Liver (tissue), 9 donors: Measurements from ENCODE around the gene NDNF. TPM values are rescaled to one million over a fixed set of nuclear protein-coding genes. Genes with fewer than 3 reads are reported as not detected.

ENCODE experiments used
- DNase-seq: peaks from one replicate; pipeline ENCODE4 v3.0.0-alpha.2; 2017; ENCODE audit warnings: low spot score
- H3K27ac ChIP-seq, 2 donors: one replicate each; pipeline ENCODE4 v1.7.0; 2013; ENCODE audit warnings: inconsistent platforms in 2 of 2, low read length in 2 of 2, control low read depth in 1 of 2, low read depth in 1 of 2, mild to moderate bottlenecking in 1 of 2
- H3K27me3 ChIP-seq, 4 donors: one replicate each; pipeline versions ENCODE4 v1.6.1 to v1.7.0; 2013; ENCODE audit warnings: low read length in 3 of 4, inconsistent platforms in 1 of 4, mild to moderate bottlenecking in 1 of 4, moderate library complexity in 1 of 4; ENCODE audit not compliant: control insufficient read depth in 4 of 4, insufficient read depth in 4 of 4
- H3K36me3 ChIP-seq, 4 donors: one replicate each; pipeline versions ENCODE4 v1.6.1 to v1.7.0; 2013; ENCODE audit warnings: low read length in 3 of 4, mild to moderate bottlenecking in 3 of 4, low read depth in 1 of 4, moderate library complexity in 1 of 4; ENCODE audit not compliant: control insufficient read depth in 4 of 4, insufficient read depth in 3 of 4
- H3K4me1 ChIP-seq, 4 donors: one replicate each; pipeline versions ENCODE4 v1.6.1 to v1.7.0; 2013; ENCODE audit warnings: low read length in 3 of 4, mild to moderate bottlenecking in 3 of 4, moderate library complexity in 1 of 4; ENCODE audit not compliant: control insufficient read depth in 4 of 4, insufficient read depth in 4 of 4
- H3K4me3 ChIP-seq, 3 donors: one replicate each; pipeline versions ENCODE4 v1.6.1 to v1.7.0; 2013; ENCODE audit warnings: low read length in 3 of 3, control low read depth in 1 of 3, low read depth in 1 of 3, mild to moderate bottlenecking in 1 of 3
- H3K9ac ChIP-seq, 2 donors: one replicate each; pipeline ENCODE4 v1.7.0; 2013; ENCODE audit warnings: low read length in 2 of 2, mild to moderate bottlenecking in 2 of 2, moderate library complexity in 2 of 2, control low read depth in 1 of 2, low read depth in 1 of 2
- H3K9me3 ChIP-seq, 4 donors: one replicate each; pipeline versions ENCODE4 v1.6.1 to v1.7.0; 2013; ENCODE audit warnings: low read length in 3 of 4; ENCODE audit not compliant: control insufficient read depth in 4 of 4
- ATF3 ChIP-seq: IDR thresholded peaks from 2 replicates; pipeline ENCODE4 v1.6.1; 2016; ENCODE audit warnings: antibody characterized with exemption
- EGR1 ChIP-seq, 2 donors: IDR thresholded peaks; 2 replicates each; pipeline ENCODE4 v1.6.1; 2016 to 2018; ENCODE audit warnings: antibody characterized with exemption in 2 of 2, low read depth in 2 of 2
- FOXA1 ChIP-seq: IDR thresholded peaks from 2 replicates; pipeline ENCODE4 v1.6.1; 2016; ENCODE audit warnings: antibody characterized with exemption
- FOXA2 ChIP-seq: IDR thresholded peaks from 2 replicates; pipeline ENCODE4 v1.6.1; 2016; ENCODE audit warnings: antibody characterized with exemption
- GABPA ChIP-seq, 2 donors: IDR thresholded peaks in 1 of 2; conservative IDR thresholded peaks in 1 of 2; 2 replicates each; pipeline ENCODE4 v1.6.1; 2016; ENCODE audit warnings: antibody characterized with exemption in 2 of 2, mild to moderate bottlenecking in 1 of 2, moderate library complexity in 1 of 2
- HNF4A ChIP-seq, 2 donors: conservative IDR thresholded peaks; 2 replicates each; pipeline ENCODE4 v1.6.1; 2016; ENCODE audit warnings: antibody characterized with exemption in 2 of 2, mild to moderate bottlenecking in 2 of 2
- HNF4G ChIP-seq: IDR thresholded peaks from 2 replicates; pipeline ENCODE4 v1.6.1; 2016; ENCODE audit warnings: antibody characterized with exemption
- JUND ChIP-seq, 2 donors: IDR thresholded peaks; 2 replicates each; pipeline ENCODE4 v1.6.1; 2016; ENCODE audit warnings: antibody characterized with exemption in 2 of 2
- MAX ChIP-seq: IDR thresholded peaks from 2 replicates; pipeline ENCODE4 v1.6.1; 2016; ENCODE audit warnings: antibody characterized with exemption
- NR2F2 ChIP-seq: IDR thresholded peaks from 2 replicates; pipeline ENCODE4 v1.6.1; 2016; ENCODE audit warnings: antibody characterized with exemption
- RAD21 ChIP-seq, 2 donors: IDR thresholded peaks; 2 replicates each; pipeline ENCODE4 v1.6.1; 2016; ENCODE audit warnings: antibody characterized with exemption in 2 of 2, mild to moderate bottlenecking in 2 of 2
- RXRA ChIP-seq, 2 donors: IDR thresholded peaks; 2 replicates each; pipeline ENCODE4 v1.6.1; 2017 to 2018; ENCODE audit warnings: antibody characterized with exemption in 2 of 2, mild to moderate bottlenecking in 1 of 2
- SP1 ChIP-seq: IDR thresholded peaks from 2 replicates; pipeline ENCODE4 v1.6.1; 2018; ENCODE audit warnings: antibody characterized with exemption, mild to moderate bottlenecking
- TAF1 ChIP-seq: conservative IDR thresholded peaks from 2 replicates; pipeline ENCODE4 v1.6.1; 2016; ENCODE audit warnings: antibody characterized with exemption, mild to moderate bottlenecking
- YY1 ChIP-seq: IDR thresholded peaks from 2 replicates; pipeline ENCODE4 v1.6.1; 2016; ENCODE audit warnings: antibody characterized with exemption, mild to moderate bottlenecking
- WGBS: extraction: QIAGEN DNeasy Blood & Tissue Kit; methylation state at CpG from one replicate; pipeline ENCODE4 v1.1.7; 2013; 5-methylcytosine and 5-hydroxymethylcytosine counted together
- polyA plus RNA-seq, 2 donors: library from polyadenylated mRNA; stranded (reverse) in 1 of 2; unstranded in 1 of 2; fragments of 200-250 nt in 1 of 2; fragments of >200 nt in 1 of 2; fragmentation: Nextera tagmentation in 1 of 2; extraction: Ambion mirVana in 1 of 2; gene quantifications; one replicate each; pipeline versions ENCODE4 v1.2.1 to v1.2.3, GENCODE V29; 2013 to 2015
- total RNA-seq, 2 donors: library from RNA; depleted of rRNA; stranded (reverse); fragments of >200 nt; gene quantifications; one replicate each; pipeline ENCODE4 v1.2.3, GENCODE V29; 2014
- TF ChIP-seq, protein P1 (sequence below): IDR thresholded peaks from 2 replicates; pipeline ENCODE4 v1.6.1; 2016; ENCODE audit warnings: antibody characterized with exemption, mild to moderate bottlenecking
- TF ChIP-seq, protein P2 (sequence below): fragments of 150-350 bp; IDR thresholded peaks from 2 replicates; pipeline ENCODE4 v1.5.1; 2017; ENCODE audit warnings: improper control_type of control experiment, low read depth, low read length; ENCODE audit not compliant: missing input control
- TF ChIP-seq, protein P3 (sequence below): IDR thresholded peaks from 2 replicates; pipeline ENCODE4 v1.6.1; 2016; ENCODE audit warnings: antibody characterized with exemption
- donor health status: healthy.
- donor health status: healthy.
- donor health status: healthy.
- donor health status: healthy.
- donor health status: healthy.

Gene NDNF
- total and polyA plus RNA-seq, 4 donors: 0.05 to 0.37 (median 0.13) TPM

GRCh38 chr4:120994521-120994920 is 77.8 kb downstream of the NDNF start:
- Histone ChIP-seq H3K27ac (no peak overlapping the region), H3K4me1 (no peaks in the 10 kb centered on the region), H3K9me3 (no peaks in the 10 kb centered on the region), H3K27me3 (no peaks in the 10 kb centered on the region), H3K36me3 (no peaks in the 10 kb centered on the region), H3K9ac (no peak overlapping the region), H3K4me3 (no peak overlapping the region)
- TF ChIP-seq GABPA (IDR thresholded peaks at IDR 0.05 in 1 of 2, conservative IDR thresholded peaks at IDR 0.05 in 1 of 2): no peak
- TF ChIP-seq HNF4A (conservative IDR thresholded peaks at IDR 0.05): no peak
- 38% methylated on average over 1 of the region's 1 CpG for WGBS
- DNase-seq: no peak

- Histone ChIP-seq H3K27me3 (no peaks in the 10 kb centered on the region), H3K4me1 (no peaks in the 10 kb centered on the region), H3K9me3 (no peaks in the 10 kb centered on the region), H3K4me3 (no peak overlapping the region), H3K9ac (no peak overlapping the region), H3K27ac (no peak overlapping the region), H3K36me3 (no peaks in the 10 kb centered on the region)
- no peak for DNase-seq
- TF ChIP-seq, protein P1, sequence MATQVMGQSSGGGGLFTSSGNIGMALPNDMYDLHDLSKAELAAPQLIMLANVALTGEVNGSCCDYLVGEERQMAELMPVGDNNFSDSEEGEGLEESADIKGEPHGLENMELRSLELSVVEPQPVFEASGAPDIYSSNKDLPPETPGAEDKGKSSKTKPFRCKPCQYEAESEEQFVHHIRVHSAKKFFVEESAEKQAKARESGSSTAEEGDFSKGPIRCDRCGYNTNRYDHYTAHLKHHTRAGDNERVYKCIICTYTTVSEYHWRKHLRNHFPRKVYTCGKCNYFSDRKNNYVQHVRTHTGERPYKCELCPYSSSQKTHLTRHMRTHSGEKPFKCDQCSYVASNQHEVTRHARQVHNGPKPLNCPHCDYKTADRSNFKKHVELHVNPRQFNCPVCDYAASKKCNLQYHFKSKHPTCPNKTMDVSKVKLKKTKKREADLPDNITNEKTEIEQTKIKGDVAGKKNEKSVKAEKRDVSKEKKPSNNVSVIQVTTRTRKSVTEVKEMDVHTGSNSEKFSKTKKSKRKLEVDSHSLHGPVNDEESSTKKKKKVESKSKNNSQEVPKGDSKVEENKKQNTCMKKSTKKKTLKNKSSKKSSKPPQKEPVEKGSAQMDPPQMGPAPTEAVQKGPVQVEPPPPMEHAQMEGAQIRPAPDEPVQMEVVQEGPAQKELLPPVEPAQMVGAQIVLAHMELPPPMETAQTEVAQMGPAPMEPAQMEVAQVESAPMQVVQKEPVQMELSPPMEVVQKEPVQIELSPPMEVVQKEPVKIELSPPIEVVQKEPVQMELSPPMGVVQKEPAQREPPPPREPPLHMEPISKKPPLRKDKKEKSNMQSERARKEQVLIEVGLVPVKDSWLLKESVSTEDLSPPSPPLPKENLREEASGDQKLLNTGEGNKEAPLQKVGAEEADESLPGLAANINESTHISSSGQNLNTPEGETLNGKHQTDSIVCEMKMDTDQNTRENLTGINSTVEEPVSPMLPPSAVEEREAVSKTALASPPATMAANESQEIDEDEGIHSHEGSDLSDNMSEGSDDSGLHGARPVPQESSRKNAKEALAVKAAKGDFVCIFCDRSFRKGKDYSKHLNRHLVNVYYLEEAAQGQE: no peak
- TF ChIP-seq FOXA1 (no peak), TAF1 (no peak), RXRA (IDR thresholded peaks at IDR 0.05) (no peak), HNF4A (conservative IDR thresholded peaks at IDR 0.05) (no peak), EGR1 (IDR thresholded peaks at IDR 0.05; ENCODE audit: low read depth in 2 of 2) (no peak), RAD21 (IDR thresholded peaks at IDR 0.05) (no peak), GABPA (IDR thresholded peaks at IDR 0.05 in 1 of 2, conservative IDR thresholded peaks at IDR 0.05 in 1 of 2) (no peak), SP1 (no peak), JUND (IDR thresholded peaks at IDR 0.05) (no peak), NR2F2 (no peak), HNF4G (no peak), YY1 (no peak), FOXA2 (no peak), ATF3 (no peak), MAX (no peak)
- TF ChIP-seq, protein P2, sequence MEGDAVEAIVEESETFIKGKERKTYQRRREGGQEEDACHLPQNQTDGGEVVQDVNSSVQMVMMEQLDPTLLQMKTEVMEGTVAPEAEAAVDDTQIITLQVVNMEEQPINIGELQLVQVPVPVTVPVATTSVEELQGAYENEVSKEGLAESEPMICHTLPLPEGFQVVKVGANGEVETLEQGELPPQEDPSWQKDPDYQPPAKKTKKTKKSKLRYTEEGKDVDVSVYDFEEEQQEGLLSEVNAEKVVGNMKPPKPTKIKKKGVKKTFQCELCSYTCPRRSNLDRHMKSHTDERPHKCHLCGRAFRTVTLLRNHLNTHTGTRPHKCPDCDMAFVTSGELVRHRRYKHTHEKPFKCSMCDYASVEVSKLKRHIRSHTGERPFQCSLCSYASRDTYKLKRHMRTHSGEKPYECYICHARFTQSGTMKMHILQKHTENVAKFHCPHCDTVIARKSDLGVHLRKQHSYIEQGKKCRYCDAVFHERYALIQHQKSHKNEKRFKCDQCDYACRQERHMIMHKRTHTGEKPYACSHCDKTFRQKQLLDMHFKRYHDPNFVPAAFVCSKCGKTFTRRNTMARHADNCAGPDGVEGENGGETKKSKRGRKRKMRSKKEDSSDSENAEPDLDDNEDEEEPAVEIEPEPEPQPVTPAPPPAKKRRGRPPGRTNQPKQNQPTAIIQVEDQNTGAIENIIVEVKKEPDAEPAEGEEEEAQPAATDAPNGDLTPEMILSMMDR: no peak
- TF ChIP-seq, protein P3, sequence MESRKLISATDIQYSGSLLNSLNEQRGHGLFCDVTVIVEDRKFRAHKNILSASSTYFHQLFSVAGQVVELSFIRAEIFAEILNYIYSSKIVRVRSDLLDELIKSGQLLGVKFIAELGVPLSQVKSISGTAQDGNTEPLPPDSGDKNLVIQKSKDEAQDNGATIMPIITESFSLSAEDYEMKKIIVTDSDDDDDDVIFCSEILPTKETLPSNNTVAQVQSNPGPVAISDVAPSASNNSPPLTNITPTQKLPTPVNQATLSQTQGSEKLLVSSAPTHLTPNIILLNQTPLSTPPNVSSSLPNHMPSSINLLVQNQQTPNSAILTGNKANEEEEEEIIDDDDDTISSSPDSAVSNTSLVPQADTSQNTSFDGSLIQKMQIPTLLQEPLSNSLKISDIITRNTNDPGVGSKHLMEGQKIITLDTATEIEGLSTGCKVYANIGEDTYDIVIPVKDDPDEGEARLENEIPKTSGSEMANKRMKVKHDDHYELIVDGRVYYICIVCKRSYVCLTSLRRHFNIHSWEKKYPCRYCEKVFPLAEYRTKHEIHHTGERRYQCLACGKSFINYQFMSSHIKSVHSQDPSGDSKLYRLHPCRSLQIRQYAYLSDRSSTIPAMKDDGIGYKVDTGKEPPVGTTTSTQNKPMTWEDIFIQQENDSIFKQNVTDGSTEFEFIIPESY: no peak
- WGBS: 69% methylated on average over 2 of the region's 2 CpGs
Observed at GRCh38 chr4:120991885-120992284, 80.5 kb downstream of the NDNF start.
